ENCODE data around the gene TGFBR1. TPM values are rescaled to one million over a fixed set of nuclear protein-coding genes. Genes with fewer than 3 reads are reported as not detected.

Gene TGFBR1
- total RNA-seq, 2 donors from 2014 or later, result 31.0 to 33.5 TPM

DNA sequence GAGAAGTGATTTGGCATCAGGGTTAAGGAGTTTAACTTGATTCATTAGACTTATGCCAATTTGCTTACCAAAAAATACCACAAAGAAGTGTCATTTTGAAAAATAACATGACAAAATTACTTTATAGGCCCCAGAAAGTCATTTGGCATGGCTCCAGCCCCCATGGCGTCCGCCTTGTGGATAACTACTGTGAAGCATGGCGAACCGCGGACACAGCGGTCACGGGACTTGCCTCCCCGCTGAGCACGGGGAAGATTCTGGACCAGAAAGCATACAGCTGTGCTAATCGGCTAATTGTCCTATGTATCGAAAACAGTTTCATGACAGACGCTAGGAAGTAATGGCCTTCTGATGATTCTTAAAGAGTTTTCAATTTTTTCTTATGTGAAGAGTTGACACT, 35.4 kb upstream of the TGFBR1 start:
- Mint-ChIP-seq H3K9me3 (no peaks in the 10 kb centered on the region), H3K4me3 (no peak overlapping the region), H3K4me1 (ENCODE audit: low read depth) (peaks cover 36% of the 10 kb centered on the region), H3K27me3 (ENCODE audit: low read depth) (no peaks in the 10 kb centered on the region), H3K36me3 (ENCODE audit: insufficient read depth in 2 of 2) (no peaks in the 10 kb centered on the region), H3K27ac (peak overlapping the region; percentile 74)
- no peak for ATAC-seq (replicated peaks in 1 of 2)
- DNase-seq, result no peak

DNA sequence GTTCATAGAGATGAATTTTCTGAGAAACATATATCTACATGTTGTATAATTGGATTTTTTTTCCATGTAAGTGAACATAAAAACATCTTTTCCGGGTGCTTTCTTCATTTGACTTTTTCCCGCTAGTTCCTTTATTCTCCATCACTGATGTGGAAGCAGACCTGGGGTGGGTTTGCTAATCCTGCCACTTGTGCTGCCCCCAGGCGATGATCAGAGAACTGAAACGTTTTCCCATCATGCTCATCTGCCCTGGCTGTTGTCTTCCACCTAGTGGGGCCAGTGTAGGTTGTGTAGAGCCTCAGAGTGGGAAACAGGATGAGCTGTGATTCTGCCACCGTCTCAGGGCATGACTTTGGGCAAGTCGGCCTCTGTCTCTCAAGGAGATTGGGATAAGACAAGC, 34.2 kb upstream of the TGFBR1 start:
- Mint-ChIP-seq H3K4me1 (ENCODE audit: low read depth) (peaks cover 41% of the 10 kb centered on the region), H3K27ac (no peak overlapping the region), H3K36me3 (ENCODE audit: insufficient read depth in 2 of 2) (no peaks in the 10 kb centered on the region), H3K4me3 (no peak overlapping the region), H3K27me3 (ENCODE audit: low read depth) (no peaks in the 10 kb centered on the region), H3K9me3 (no peaks in the 10 kb centered on the region)
- DNase-seq (no peak), ATAC-seq (replicated peaks in 1 of 2) (no peak)

DNA sequence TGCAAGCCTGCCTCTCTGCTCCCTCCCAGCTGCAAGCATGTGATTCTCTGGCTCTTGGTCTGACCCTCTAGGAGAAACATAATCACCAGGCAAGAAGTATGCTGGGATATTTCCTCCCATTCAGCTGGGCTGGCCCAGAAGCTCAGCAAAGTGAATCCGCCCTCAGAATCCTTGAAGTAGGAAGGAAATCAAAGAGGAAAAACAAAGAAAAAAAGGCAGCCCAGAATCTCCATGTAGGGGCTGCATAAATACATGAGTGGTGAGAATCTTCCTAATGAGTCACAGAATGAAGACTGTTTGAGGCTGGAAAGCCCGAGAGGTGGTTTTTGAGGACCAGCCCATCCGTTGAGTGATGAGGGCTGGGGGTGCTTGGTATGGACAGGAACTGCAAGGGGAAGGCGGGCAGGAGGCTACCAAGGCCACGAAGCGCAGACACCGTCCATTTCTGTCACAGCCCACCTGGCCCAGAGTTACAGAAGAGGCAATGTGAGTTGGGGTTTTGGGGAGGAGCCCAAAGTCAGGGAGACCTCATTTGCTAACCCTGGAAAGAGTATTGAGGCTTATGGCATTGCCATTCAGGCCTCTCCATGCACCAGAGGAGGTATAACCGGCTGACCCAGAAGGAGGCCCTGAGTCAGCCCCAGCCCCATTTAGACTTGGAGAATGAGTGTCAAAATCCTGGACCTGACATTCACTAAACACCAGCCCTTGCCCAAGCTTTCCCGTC, 33.4 kb upstream of the TGFBR1 start:
- peaks cover 49% of the 10 kb centered on the region for H3K4me1 Mint-ChIP-seq (ENCODE audit: low read depth)
- no peak overlapping the region for H3K4me3 Mint-ChIP-seq
- H3K9me3 Mint-ChIP-seq, result no peaks in the 10 kb centered on the region
- DNase-seq (no peak), ATAC-seq (replicated peaks in 1 of 2) (peak in 1 of 2 donors; percentile 29)
- H3K36me3 Mint-ChIP-seq (ENCODE audit: insufficient read depth in 2 of 2), result no peaks in the 10 kb centered on the region
- no peak overlapping the region for H3K27ac Mint-ChIP-seq
- H3K27me3 Mint-ChIP-seq (ENCODE audit: low read depth), result no peaks in the 10 kb centered on the region

DNA sequence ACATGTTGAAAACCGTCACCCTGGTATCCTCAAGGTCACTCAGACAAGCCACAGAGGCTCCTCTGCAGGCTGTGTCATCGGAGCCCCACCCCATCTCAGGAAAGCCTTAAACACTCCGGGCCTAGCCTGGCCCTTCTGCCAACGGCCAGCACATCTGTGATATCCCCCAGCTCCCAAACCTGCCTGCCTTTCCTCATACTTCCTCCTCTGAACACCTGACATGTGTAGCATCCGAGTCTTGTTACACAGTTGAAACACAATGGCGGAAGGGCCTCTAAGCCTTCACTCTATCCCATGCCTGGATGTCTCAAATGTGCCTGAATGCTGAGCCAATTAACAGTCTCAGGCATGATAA, 32.9 kb upstream of the TGFBR1 start:
- H3K27ac Mint-ChIP-seq, result no peak overlapping the region
- peaks cover 54% of the 10 kb centered on the region for H3K4me1 Mint-ChIP-seq (ENCODE audit: low read depth)
- H3K36me3 Mint-ChIP-seq (ENCODE audit: insufficient read depth in 2 of 2), result no peaks in the 10 kb centered on the region

DNA sequence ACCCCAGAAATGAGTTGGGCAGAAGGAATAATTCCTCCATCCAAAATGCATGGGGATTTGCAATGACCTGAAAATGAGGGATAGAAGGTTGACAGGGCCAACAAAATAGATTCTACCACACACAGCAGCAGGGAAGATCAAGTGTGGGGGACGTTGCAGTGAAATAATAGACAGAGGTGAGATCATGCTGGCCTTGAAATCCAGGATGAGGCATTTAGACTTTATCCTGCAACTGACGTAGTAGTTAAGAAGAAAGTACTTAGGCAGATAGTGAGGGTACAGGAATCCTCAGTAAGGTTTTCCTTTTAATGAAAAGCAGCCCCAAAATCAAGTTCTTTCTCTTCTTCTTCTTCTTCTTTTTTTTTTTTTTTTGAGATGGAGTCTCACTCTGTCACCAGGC, 31.6 kb upstream of the TGFBR1 start:
- Mint-ChIP-seq H3K4me1 (ENCODE audit: low read depth) (peaks cover 60% of the 10 kb centered on the region), H3K9me3 (no peaks in the 10 kb centered on the region), H3K27me3 (ENCODE audit: low read depth) (no peaks in the 10 kb centered on the region), H3K36me3 (ENCODE audit: insufficient read depth in 2 of 2) (no peaks in the 10 kb centered on the region), H3K27ac (no peak overlapping the region), H3K4me3 (no peak overlapping the region)
- no peak for DNase-seq
- no peak for ATAC-seq (replicated peaks in 1 of 2)

More for the DNA sequence above, 32.9 kb upstream of the TGFBR1 start:
- no peak overlapping the region for H3K4me3 Mint-ChIP-seq
- no peaks in the 10 kb centered on the region for H3K9me3 Mint-ChIP-seq
- no peaks in the 10 kb centered on the region for H3K27me3 Mint-ChIP-seq (ENCODE audit: low read depth)
- ATAC-seq (replicated peaks in 1 of 2), result no peak
- DNase-seq, result no peak

DNA sequence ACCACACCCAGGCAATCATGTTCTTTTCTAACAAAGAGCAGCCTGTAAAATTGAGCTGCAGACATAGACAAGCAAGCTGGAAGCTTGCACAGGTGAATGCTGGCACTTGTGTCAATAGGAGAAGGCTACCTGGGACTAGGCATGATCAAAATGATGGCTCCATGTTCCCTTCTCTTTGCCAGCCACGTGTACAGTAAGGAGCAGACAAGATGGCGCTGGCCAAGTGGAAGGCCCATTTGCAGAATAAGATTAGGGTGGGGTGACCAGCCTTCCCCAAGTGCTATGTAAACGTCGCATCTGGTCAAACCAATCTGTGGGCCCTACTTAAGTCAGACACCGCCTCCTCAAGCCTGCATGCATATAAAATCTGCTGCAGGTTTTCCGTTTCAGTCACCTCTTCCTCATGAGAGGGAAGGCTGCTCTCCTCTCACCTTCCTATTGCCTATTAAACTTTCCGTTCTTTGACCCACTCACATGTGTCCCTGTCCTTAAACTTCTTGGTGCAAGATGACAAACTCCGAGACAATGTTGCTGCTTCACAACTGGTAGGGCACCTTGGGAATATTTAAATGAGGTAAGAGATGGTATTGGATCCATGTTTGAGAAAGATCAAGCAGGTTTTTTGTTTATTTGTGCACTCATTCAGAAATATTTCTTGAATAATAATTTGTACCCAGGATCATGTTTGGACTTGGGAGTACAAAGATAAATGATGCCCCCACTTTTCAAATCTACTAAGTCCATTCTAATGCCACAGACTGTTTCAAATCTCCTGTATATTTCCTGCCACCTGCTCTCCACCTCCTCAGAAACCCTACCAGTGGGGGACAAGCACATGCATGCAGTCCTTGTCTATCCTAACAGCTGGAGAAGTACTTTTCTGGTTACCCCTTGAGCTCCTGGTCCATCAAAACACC, 30.7 kb upstream of the TGFBR1 start:
- H3K27ac Mint-ChIP-seq, result no peak overlapping the region
- H3K4me3 Mint-ChIP-seq, result no peak overlapping the region
- no peaks in the 10 kb centered on the region for H3K36me3 Mint-ChIP-seq (ENCODE audit: insufficient read depth in 2 of 2)
- peaks cover 54% of the 10 kb centered on the region for H3K4me1 Mint-ChIP-seq (ENCODE audit: low read depth)
- ATAC-seq (replicated peaks in 1 of 2) (no peak), DNase-seq (no peak)
- no peaks in the 10 kb centered on the region for H3K27me3 Mint-ChIP-seq (ENCODE audit: low read depth)
- H3K9me3 Mint-ChIP-seq, result no peaks in the 10 kb centered on the region

DNA sequence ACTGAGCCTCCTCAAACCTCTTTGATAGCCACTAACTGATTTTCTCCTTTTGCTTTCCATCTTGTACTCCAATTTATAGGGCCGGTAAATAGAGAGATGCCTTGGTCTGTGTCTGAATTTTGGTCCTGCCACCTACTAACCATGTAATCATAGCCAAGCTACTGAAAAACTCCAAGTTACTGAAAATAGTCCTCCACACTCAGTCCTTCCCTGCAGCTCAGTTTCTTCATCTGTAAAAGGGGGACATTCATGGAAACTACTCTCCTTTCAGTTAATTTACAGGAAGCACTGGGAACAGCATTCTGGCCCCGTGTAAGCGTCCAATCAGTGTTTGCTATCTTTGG, 30.0 kb upstream of the TGFBR1 start:
- no peak overlapping the region for H3K4me3 Mint-ChIP-seq
- no peak overlapping the region for H3K27ac Mint-ChIP-seq
- no peaks in the 10 kb centered on the region for H3K9me3 Mint-ChIP-seq
- peaks cover 52% of the 10 kb centered on the region for H3K4me1 Mint-ChIP-seq (ENCODE audit: low read depth)
- DNase-seq (no peak), ATAC-seq (replicated peaks in 1 of 2) (no peak)
- H3K27me3 Mint-ChIP-seq (ENCODE audit: low read depth), result no peaks in the 10 kb centered on the region
- H3K36me3 Mint-ChIP-seq (ENCODE audit: insufficient read depth in 2 of 2), result no peaks in the 10 kb centered on the region

DNA sequence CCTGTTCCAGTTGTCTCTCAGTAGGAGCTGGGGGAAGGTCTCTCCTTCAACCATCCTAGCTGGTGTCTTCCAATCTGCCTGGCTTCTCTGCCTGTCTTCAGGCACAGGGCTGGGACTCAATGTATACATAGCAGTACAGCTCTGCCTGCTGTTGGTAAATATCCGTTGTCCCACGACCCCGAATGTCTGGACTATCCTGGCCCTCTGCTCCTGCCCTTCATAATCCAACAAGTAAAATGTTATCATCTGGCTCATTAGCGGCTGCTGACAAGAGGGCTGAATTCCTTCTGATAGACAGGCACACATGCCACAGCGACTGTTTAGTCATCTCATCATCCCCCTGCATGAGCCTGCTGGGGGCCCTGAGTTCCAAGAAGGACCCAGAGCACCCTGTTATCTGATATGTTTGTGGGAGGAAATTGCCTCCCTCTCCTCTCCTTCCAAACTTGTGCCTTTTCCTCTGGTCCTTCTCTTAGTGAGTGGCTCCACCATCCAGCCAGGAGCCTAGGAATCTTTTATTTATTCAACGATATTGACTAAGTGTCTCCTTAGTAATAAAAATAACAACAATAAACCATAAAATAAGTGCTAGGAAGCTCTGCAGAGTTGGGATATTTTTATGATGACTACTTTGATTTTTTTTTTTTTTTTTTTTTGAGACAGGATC, 29.5 kb upstream of the TGFBR1 start:
- H3K9me3 Mint-ChIP-seq, result no peaks in the 10 kb centered on the region
- DNase-seq (no peak), ATAC-seq (replicated peaks in 1 of 2) (no peak)
- no peaks in the 10 kb centered on the region for H3K36me3 Mint-ChIP-seq (ENCODE audit: insufficient read depth in 2 of 2)
- peaks cover 49% of the 10 kb centered on the region for H3K4me1 Mint-ChIP-seq (ENCODE audit: low read depth)
- H3K4me3 Mint-ChIP-seq, result no peak overlapping the region
- no peaks in the 10 kb centered on the region for H3K27me3 Mint-ChIP-seq (ENCODE audit: low read depth)
- peak overlapping the region; percentile 7 for H3K27ac Mint-ChIP-seq

DNA sequence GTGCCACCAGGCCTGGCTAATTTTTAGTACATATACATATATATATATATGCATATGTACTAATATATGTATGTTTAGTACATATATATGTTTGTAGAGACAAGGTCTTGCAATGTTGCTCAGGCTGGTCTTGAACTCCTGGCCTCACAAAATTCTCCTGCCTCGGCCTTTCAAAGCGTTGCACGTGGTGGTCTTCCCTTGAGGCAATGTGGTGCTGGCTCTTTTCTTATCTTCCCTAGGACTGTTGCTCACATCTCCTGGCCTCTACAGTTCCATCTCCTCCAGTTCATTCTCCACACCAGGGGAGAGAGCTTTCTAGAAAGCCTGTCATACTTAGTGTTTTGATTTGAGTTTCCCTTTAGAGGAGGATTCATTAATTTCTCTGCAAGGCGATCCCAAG, 28.9 kb upstream of the TGFBR1 start:
- Mint-ChIP-seq H3K36me3 (ENCODE audit: insufficient read depth in 2 of 2) (no peaks in the 10 kb centered on the region), H3K27ac (peak overlapping the region; percentile 95), H3K9me3 (no peaks in the 10 kb centered on the region), H3K4me1 (ENCODE audit: low read depth) (peaks cover 43% of the 10 kb centered on the region), H3K27me3 (ENCODE audit: low read depth) (no peaks in the 10 kb centered on the region), H3K4me3 (peak overlapping the region in 1 of 2 donors; percentile 79)
- no peak for DNase-seq
- ATAC-seq (replicated peaks in 1 of 2), result peak in 1 of 2 donors; percentile 10

DNA sequence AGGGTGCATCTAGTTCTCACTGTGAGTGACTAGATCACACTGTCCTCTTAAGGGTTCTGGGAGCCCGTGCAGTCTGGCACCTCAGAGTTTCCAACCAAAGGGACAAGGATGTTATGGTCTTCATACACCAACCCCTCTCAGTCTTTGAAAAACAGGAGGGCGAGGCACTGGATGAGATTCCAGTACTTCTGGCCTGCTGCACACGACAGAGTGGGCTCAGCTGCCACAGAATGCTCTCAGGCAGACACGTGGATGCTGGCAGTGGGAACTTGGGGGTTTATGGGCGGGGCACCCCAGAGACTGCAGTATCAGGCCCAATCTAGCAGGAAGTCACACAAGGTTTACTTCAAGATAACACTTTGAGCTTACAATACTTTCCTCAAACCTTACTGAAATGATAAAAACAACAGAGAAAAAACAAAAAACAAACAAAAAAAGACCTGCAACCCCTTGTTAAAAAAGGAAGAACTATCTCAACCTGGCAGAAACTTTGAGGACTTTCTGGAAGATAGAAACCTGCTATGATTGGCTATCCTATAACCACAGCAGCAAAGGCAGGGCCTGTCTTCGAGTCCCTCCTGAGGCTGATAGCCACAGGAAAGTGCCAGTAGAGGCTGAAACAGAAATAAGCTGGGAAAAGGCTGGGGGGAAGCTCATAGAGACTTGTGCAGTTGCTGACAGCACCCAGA, 28.3 kb upstream of the TGFBR1 start:
- Mint-ChIP-seq H3K27me3 (ENCODE audit: low read depth) (no peaks in the 10 kb centered on the region), H3K27ac (peak overlapping the region; percentile 95), H3K9me3 (no peaks in the 10 kb centered on the region), H3K36me3 (ENCODE audit: insufficient read depth in 2 of 2) (no peaks in the 10 kb centered on the region), H3K4me1 (ENCODE audit: low read depth) (peaks cover 37% of the 10 kb centered on the region), H3K4me3 (peak overlapping the region; percentile 54 to 79)
- ATAC-seq (replicated peaks in 1 of 2) (peak; percentile 56 to 73), DNase-seq (peak in 1 of 2 donors; percentile 22)

DNA sequence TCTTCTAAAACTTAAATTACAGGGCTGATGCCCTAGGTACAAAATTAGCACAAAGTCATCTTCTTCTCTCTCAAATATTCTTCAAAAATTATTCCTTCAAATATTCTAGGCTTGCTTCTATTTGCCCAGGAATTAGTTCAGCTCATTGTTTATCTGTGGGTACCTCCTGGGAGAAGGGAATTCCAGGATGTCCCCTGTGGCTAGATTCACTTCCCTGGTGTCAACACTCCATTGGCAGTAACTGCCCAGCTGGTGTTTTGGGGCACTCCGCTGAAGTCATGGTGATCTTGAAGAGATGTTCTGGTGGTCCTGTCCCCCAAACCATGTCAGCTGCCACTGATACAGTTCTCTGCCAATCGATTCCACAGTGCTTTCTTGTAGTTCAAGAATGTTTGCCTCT, 26.2 kb upstream of the TGFBR1 start:
- no peak overlapping the region for H3K4me3 Mint-ChIP-seq
- peaks cover 31% of the 10 kb centered on the region for H3K4me1 Mint-ChIP-seq (ENCODE audit: low read depth)
- no peak overlapping the region for H3K27ac Mint-ChIP-seq
- no peaks in the 10 kb centered on the region for H3K27me3 Mint-ChIP-seq (ENCODE audit: low read depth)
- no peaks in the 10 kb centered on the region for H3K36me3 Mint-ChIP-seq (ENCODE audit: insufficient read depth in 2 of 2)
- no peaks in the 10 kb centered on the region for H3K9me3 Mint-ChIP-seq
- DNase-seq (no peak), ATAC-seq (replicated peaks in 1 of 2) (no peak)

DNA sequence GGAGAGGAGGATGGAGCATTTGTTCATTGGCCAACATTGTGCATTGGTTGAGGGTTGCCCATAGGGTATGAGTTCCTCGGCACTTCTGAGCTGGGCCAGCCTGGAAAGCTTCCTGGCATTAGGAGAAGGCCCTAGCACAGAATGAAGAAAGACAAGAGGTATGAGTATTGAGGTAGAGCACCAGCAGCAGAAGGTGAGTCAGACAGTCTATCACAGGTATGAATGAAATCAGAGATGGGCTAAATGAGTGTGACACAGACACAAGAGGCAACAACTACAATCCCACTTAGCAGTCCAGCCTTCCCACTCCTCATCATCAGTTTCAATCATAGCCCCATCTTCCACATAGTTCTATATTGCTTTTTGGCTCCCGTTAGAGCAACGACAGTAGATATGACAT, 25.4 kb upstream of the TGFBR1 start:
- Mint-ChIP-seq H3K4me3 (no peak overlapping the region), H3K9me3 (no peaks in the 10 kb centered on the region), H3K27ac (no peak overlapping the region), H3K4me1 (ENCODE audit: low read depth) (peaks cover 31% of the 10 kb centered on the region), H3K36me3 (ENCODE audit: insufficient read depth in 2 of 2) (no peaks in the 10 kb centered on the region), H3K27me3 (ENCODE audit: low read depth) (no peaks in the 10 kb centered on the region)
- DNase-seq (no peak), ATAC-seq (replicated peaks in 1 of 2) (peak in 1 of 2 donors; percentile 67)

DNA sequence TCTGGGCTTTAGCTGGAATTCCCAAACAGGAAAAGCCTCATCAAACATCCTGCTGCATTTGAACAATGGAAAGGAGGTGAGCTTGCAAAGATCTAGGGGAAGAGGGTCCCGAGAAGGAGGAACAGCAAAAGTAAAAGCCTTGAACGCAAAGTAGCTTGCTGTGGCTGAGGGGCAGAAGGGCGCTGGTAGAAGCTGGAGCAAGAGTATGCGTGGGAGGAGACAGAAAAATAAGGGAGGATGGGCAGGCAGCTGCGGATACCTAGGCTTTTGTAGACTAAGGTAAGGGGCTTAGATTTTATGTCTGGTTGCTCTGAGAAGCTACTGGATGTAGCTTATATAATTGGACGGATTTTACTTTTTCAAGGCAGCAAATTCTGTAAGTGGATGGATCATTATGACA, 21.9 kb upstream of the TGFBR1 start:
- peaks cover 23% of the 10 kb centered on the region for H3K4me1 Mint-ChIP-seq (ENCODE audit: low read depth)
- no peak for ATAC-seq (replicated peaks in 1 of 2)

More for the DNA sequence above, 21.9 kb upstream of the TGFBR1 start:
- Mint-ChIP-seq H3K36me3 (ENCODE audit: insufficient read depth in 2 of 2) (no peaks in the 10 kb centered on the region), H3K4me3 (no peak overlapping the region), H3K9me3 (no peaks in the 10 kb centered on the region), H3K27me3 (ENCODE audit: low read depth) (no peaks in the 10 kb centered on the region), H3K27ac (no peak overlapping the region)
- DNase-seq, result no peak
